VCaP (cell line): ENCODE data around the gene TMEM63B.

Experiments
- H3K27ac ChIP-seq: fragments of 450-650 bp; 2 replicates; pipeline ENCODE4 v1.5.1; 2017
- CTCF ChIP-seq: fragments of 450-650 bp; conservative IDR thresholded peaks from 2 replicates; pipeline ENCODE4 v1.5.1; 2017; ENCODE audit warnings: mild to moderate bottlenecking, moderate library complexity

The TMEM63B gene

GRCh38 chr6:44172731-44173500, 45.6 kb downstream of the TMEM63B start:
- H3K27ac ChIP-seq: no peak overlapping the region
- TF ChIP-seq CTCF: peak; percentile 96

- no peak for TF ChIP-seq CTCF
- no peak overlapping the region for H3K27ac ChIP-seq
These were observed 48.9 kb downstream of the TMEM63B start for GRCh38 chr6:44176130-44176761.

- TF ChIP-seq CTCF: no peak
- no peak overlapping the region for H3K27ac ChIP-seq
These were observed 49.6 kb downstream of the TMEM63B start for GRCh38 chr6:44176762-44177509.

GRCh38 chr6:44177691-44178423, 50.5 kb downstream of the TMEM63B start:
- no peak overlapping the region for H3K27ac ChIP-seq
- TF ChIP-seq CTCF: no peak

GRCh38 chr6:44178424-44179071, 51.2 kb downstream of the TMEM63B start:
- H3K27ac ChIP-seq: no peak overlapping the region

GRCh38 chr6:44179072-44179536, 51.8 kb downstream of the TMEM63B start:
- TF ChIP-seq CTCF: no peak

More at GRCh38 chr6:44178424-44179071, 51.2 kb downstream of the TMEM63B start:
- no peak for TF ChIP-seq CTCF

More at GRCh38 chr6:44179072-44179536, 51.8 kb downstream of the TMEM63B start:
- H3K27ac ChIP-seq: no peak overlapping the region
